ENCODE data around the gene ABCG4. TPM values are rescaled to one million over a fixed set of nuclear protein-coding genes. Genes with fewer than 3 reads are reported as not detected.
"Not testable (repeated sequence)": the region's sequence is repeated elsewhere in the genome, so short reads cannot be mapped to it uniquely, and the experiment has no call there.

The ABCG4 gene
- total RNA-seq, 2 donors from 2014 or later: 0.85 TPM; not detected in 1

GRCh38 chr11:119179983-119180382 lies 31.1 kb downstream of the ABCG4 start:
- TF ChIP-seq POLR2AphosphoS5 (IDR thresholded peaks at IDR 0.05) (no peak), POLR2A (IDR thresholded peaks at IDR 0.05) (no peak)
- TF ChIP-seq, protein P1, sequence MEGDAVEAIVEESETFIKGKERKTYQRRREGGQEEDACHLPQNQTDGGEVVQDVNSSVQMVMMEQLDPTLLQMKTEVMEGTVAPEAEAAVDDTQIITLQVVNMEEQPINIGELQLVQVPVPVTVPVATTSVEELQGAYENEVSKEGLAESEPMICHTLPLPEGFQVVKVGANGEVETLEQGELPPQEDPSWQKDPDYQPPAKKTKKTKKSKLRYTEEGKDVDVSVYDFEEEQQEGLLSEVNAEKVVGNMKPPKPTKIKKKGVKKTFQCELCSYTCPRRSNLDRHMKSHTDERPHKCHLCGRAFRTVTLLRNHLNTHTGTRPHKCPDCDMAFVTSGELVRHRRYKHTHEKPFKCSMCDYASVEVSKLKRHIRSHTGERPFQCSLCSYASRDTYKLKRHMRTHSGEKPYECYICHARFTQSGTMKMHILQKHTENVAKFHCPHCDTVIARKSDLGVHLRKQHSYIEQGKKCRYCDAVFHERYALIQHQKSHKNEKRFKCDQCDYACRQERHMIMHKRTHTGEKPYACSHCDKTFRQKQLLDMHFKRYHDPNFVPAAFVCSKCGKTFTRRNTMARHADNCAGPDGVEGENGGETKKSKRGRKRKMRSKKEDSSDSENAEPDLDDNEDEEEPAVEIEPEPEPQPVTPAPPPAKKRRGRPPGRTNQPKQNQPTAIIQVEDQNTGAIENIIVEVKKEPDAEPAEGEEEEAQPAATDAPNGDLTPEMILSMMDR (IDR thresholded peaks at IDR 0.05): no peak
- intact Hi-C loops (cut with DNase I): no loop called here
- DNase-seq (ENCODE audit: low spot score): no peak

DNA sequence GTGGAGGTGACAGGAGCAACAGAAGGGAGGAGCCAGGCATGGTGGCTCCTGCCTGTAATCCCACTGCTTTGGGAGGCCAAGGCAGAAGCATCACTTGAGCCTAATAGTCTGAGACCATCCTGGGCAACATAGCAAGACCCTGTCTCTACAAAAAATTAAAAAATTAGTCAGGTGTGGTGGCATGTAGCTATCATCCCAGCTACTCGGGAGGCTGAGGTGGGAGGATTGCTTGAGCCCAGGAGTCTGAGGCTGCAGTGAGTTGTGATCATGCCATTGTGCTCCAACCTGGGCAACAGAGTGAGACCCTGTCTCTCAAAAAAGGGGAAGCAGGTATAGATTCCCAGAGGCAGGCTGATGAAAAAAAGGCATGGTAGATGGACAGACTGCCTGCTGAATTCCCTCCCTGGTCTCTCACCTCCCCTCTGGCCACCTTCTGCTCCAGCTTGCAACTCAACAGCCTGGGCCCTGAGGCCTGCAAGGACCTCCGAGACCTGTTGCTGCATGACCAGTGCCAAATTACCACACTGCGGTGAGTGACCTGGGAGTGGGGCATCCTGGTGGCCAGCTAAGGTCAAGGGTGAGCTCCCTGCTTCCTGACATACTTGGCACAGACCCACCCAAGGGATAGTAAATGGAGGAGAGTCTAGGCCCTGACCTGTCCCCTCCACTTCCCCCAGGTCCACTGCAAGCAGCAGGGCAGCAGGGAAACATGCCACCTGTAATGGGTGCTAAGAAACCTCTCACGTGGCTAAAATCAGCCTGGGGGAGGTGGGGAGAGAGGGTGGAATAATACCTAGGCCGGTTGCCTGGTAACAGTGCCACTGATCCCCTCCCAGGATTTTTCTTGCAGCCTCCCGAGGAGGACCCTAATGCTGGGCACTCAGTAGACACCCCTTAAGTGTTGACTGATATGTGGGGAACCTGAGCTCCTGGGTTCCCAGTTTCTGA lies 32.2 kb downstream of the ABCG4 start:
- no peak overlapping the region for H3K4me3 ChIP-seq
- no peak for DNase-seq (ENCODE audit: low spot score)

More at GRCh38 chr11:119179983-119180382, 31.1 kb downstream of the ABCG4 start:
- Histone ChIP-seq H3K36me3 (peaks cover 0 to 4% of the 10 kb centered on the region in 2 donors), H3K4me1 (replicated peaks) (no peaks in the 10 kb centered on the region), H3K27ac (no peak overlapping the region), H3K4me3 (no peak overlapping the region), H3K27me3 (replicated peaks; ENCODE audit: insufficient read depth) (no peaks in the 10 kb centered on the region), H3K9me3 (no peaks in the 10 kb centered on the region)
- WGBS: 81% methylated on average over 10 of the region's 10 CpGs

GRCh38 chr11:119181677-119182412 lies 33.0 kb downstream of the ABCG4 start:
- H3K36me3 ChIP-seq: peaks cover 0 to 4% of the 10 kb centered on the region in 2 donors
- 82% methylated on average over 13 of the region's 17 CpGs for WGBS
- no peak overlapping the region for H3K27ac ChIP-seq
- intact Hi-C loops (cut with DNase I): no loop called here
- H3K4me1 ChIP-seq (replicated peaks): no peaks in the 10 kb centered on the region
- no peaks in the 10 kb centered on the region for H3K27me3 ChIP-seq (replicated peaks; ENCODE audit: insufficient read depth)
- DNase-seq (ENCODE audit: low spot score): no peak
- H3K9me3 ChIP-seq: no peaks in the 10 kb centered on the region
- no peak for TF ChIP-seq POLR2A (IDR thresholded peaks at IDR 0.05)
- no peak for TF ChIP-seq POLR2AphosphoS5 (IDR thresholded peaks at IDR 0.05)
- TF ChIP-seq, protein P1 (IDR thresholded peaks at IDR 0.05): no peak
- H3K4me3 ChIP-seq: no peak overlapping the region

More for the DNA sequence above, 32.2 kb downstream of the ABCG4 start:
- H3K9me3 ChIP-seq: no peaks in the 10 kb centered on the region
- no peak overlapping the region for H3K27ac ChIP-seq
- intact Hi-C loops (cut with DNase I): no loop called here
- H3K27me3 ChIP-seq (replicated peaks; ENCODE audit: insufficient read depth): no peaks in the 10 kb centered on the region
- H3K4me1 ChIP-seq (replicated peaks): no peaks in the 10 kb centered on the region
- no peak for TF ChIP-seq POLR2AphosphoS5 (IDR thresholded peaks at IDR 0.05)
- TF ChIP-seq POLR2A (IDR thresholded peaks at IDR 0.05): no peak
- TF ChIP-seq, protein P1 (IDR thresholded peaks at IDR 0.05): no peak
- 86% methylated on average over 6 of the region's 6 CpGs for WGBS
- peaks cover 0 to 4% of the 10 kb centered on the region in 2 donors for H3K36me3 ChIP-seq

DNA sequence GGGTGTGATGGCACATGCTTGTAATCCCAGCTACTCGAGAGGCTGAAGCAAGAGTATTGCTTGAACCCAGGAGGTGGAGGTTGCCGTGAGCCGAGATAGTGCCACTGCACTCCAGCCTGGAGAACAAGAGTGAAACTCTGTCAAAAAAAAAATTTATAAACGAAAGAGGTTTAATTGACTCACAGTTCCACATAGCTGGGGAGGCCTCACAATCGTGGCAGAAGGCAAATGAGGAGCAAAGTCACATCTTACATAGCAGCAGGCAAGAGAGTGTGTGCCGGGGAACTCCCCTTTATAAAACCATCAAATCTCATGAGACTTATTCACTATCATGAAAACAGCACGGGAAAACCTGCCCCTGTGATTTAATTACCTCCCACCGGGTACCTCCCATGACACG lies 35.5 kb downstream of the ABCG4 start:
- 74% methylated on average over 9 of the region's 9 CpGs for WGBS
- H3K27ac ChIP-seq; H3K4me1 ChIP-seq (replicated peaks); H3K36me3 ChIP-seq; H3K4me3 ChIP-seq; DNase-seq (ENCODE audit: low spot score); H3K9me3 ChIP-seq; intact Hi-C loops (cut with DNase I); H3K27me3 ChIP-seq (replicated peaks; ENCODE audit: insufficient read depth): not testable (repeated sequence)

GRCh38 chr11:119185981-119186634 lies 37.3 kb downstream of the ABCG4 start:
- no peaks in the 10 kb centered on the region for H3K4me1 ChIP-seq (replicated peaks)
- TF ChIP-seq, protein P1 (IDR thresholded peaks at IDR 0.05): no peak
- TF ChIP-seq POLR2A (IDR thresholded peaks at IDR 0.05): no peak
- TF ChIP-seq POLR2AphosphoS5 (IDR thresholded peaks at IDR 0.05): no peak
- H3K36me3 ChIP-seq: no peaks in the 10 kb centered on the region
- H3K27me3 ChIP-seq (replicated peaks; ENCODE audit: insufficient read depth): no peaks in the 10 kb centered on the region
- H3K4me3 ChIP-seq: no peak overlapping the region
- H3K9me3 ChIP-seq: no peaks in the 10 kb centered on the region
- no peak for DNase-seq (ENCODE audit: low spot score)
- WGBS: 25% methylated on average over 15 of the region's 15 CpGs
- intact Hi-C loops (cut with DNase I): no loop called here
- H3K27ac ChIP-seq: no peak overlapping the region
